Panc1 (cell line): Measurements from ENCODE around the gene MS4A8.

Experiments used
- CTCF ChIP-seq: fragments of 450-650 bp; IDR thresholded peaks from 2 replicates; pipeline ENCODE4 v1.5.1; 2017; ENCODE audit warnings: mild to moderate bottlenecking
- POLR2AphosphoS5 ChIP-seq: IDR thresholded peaks from 2 replicates; pipeline ENCODE4 v1.6.1; 2012; ENCODE audit warnings: mild to moderate bottlenecking, low read depth, low read length, moderate library complexity

GRCh38 chr11:60700689-60701468, 1.5 kb downstream of the MS4A8 start:
- TF ChIP-seq CTCF (peak; percentile 74), POLR2AphosphoS5 (no peak)
